G401.6 (cell line): ENCODE data around the gene ZFAND2A.
"Not testable (repeated sequence)": the region's sequence is repeated elsewhere in the genome, so short reads cannot be mapped to it uniquely, and the experiment has no call there.

ENCODE experiments used
- FAIRE-seq: peaks from 2 replicates; lab custom pipeline; 2012; peaks lifted over from hg19 to GRCh38; lab: Jason Lieb, UNC

ZFAND2A gene, protein sequence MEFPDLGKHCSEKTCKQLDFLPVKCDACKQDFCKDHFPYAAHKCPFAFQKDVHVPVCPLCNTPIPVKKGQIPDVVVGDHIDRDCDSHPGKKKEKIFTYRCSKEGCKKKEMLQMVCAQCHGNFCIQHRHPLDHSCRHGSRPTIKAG

DNA sequence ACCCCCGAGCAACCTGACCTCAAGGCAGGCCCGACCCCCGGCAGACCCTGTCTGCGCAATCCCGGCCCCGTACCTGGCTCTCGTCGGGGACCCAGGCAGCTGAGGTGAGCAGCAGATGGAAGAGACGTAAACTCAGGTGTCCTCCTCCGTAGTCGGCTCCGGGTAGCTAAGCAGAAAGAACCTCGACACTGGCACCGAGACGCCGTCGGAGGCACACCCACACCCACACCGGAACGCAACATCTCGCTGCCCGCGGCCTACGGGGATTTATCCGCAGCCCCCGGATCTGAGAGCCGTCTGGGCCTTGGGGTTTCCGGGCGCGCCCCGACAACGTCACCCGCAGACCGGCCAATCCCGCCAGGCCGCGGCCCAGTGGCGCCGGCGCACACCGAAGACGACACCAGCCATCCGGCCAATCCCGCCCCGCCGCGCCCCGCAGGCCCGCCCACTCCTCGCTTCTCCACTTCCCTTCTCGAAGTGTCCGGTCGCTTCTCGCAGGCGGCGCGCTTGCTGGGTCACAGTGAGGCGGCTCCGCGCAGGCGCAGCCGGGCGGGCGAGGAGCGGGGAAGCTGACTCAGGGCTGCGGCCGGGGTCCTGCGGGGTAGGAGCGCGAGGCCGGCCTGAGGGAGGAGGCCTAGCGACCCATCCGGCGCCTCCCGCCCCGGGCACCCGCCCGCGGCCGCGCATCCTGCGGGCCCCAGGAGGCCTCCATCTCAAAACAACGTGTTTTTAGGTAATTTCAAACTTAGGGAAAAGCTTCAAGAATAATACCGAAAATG is at the start of gene ZFAND2A:
TSS of gene ZFAND2A (minus strand) at position 306 of the 779 bp plus-strand sequence. CDS start 1,984 bp downstream, outside the sequence.
- FAIRE-seq: peak; percentile 51

DNA sequence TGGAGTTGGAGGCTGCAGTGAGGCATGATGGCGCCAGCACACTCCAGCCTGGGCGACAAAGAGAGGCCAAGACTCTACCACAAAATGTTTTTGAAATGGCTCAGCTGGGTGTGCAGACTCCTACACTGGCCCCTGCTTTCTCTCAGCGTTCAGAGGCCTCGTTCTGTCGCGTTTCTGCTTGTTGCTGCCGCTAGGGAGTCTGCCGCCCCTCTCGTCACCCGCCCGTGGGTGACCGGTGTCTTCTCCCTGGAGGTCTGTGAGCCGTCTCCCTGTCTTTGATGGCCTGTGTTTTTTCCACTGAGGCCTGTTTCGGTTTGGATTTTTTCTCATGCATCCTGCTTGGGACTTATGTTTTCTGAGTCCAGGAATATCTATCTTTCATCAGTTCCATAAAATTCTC is 49.1 kb upstream of the ZFAND2A start:
- FAIRE-seq: no peak

DNA sequence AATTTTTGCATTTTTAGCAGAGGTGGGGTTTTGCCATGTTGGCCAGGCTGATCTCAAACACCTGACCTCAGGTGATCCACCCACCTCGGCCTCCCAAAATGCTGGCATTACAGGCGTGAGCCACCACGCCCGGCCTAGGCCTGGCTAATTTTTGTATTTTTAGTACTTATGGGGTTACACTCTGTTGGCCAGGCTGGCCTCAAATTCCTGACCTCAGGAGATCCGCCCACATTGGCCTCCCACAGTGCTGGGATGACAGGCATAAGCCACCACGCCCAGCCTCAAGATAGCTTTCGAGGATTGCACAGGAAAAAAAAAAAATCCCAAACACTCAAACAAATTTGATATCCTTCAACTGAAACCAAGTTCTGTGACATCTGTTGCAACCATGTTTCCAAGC is 45.7 kb upstream of the ZFAND2A start:
- not testable (repeated sequence) for FAIRE-seq

DNA sequence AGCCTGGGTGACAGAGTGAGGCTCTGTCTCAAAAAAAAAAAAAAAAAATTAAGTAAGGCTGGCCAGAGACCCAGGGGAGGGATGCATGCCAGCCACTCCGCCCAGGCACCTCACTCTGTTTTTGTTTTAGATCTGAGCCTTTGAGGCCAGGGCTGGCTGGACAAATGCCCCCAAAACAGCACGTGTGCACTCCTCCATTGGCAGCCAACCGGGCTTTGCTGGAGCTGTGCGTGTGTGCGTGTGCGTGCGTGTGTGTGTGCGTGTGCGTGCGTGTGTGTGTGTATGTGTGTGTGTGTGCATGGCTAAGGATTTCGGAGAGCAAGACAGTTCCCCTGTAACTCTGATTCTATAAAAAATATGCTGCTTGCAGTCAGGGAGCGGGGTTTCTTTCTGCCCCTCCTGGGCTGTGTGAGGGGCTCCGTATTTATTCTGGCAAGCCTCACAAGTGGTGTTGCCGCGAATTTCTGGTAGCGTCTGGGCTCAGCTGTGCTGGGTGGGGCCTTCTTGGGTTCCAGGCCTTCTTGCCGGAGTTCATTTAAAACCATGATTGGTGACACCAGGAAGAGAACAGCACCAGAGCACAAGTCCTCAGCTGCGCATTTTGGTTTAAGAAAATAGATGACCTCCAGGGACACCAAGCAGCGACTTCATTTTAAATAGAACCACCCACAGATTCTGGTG is 44.6 kb upstream of the ZFAND2A start:
- FAIRE-seq: no peak

DNA sequence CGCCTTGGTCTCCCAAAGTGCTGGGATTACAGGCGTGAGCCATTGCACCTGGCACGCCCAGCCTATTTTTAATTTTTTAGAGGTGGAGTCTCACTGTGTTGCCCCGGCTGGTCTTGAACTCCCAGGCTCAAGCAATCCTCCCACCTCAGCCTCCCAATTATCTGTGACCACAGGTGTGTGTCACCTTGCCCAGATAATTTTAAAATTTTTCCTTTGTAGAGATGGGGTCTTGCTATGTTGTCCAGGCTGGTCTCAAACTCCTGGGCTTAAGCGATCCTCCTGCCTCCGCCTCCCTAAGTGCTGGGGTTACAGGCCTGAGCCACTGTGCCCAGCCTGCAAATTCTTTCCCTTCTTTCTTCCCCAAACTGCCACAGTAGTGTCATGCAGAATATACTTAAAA is 42.9 kb upstream of the ZFAND2A start:
- FAIRE-seq: not testable (repeated sequence)

DNA sequence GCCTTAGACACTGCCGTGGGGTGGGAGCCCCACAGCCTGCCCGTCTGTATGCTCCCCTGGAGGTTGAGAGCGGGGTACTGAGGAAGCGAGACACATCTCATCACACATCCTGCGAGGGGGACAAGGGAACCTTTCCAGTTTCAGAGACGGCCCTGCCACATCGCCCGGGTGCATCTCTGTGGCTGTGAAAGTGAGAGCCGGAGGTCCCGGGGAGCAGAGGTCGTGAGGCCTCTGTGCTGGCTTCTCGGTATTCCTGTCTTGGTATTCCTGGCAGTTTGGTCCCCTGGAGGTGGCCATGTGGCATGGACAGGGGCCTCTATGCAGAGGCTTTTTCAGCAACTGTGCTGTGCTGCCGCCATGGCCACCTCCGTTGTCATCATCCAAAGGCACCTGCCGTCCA is 41.9 kb upstream of the ZFAND2A start:
- no peak for FAIRE-seq

- FAIRE-seq: no peak
These were observed 40.0 kb upstream of the ZFAND2A start for GRCh38 chr7:1200045-1200444.

GRCh38 chr7:1197997-1198625 is 38.1 kb upstream of the ZFAND2A start:
- FAIRE-seq: peak; percentile 73

- no peak for FAIRE-seq
These were observed 37.0 kb upstream of the ZFAND2A start for GRCh38 chr7:1196950-1197349.

DNA sequence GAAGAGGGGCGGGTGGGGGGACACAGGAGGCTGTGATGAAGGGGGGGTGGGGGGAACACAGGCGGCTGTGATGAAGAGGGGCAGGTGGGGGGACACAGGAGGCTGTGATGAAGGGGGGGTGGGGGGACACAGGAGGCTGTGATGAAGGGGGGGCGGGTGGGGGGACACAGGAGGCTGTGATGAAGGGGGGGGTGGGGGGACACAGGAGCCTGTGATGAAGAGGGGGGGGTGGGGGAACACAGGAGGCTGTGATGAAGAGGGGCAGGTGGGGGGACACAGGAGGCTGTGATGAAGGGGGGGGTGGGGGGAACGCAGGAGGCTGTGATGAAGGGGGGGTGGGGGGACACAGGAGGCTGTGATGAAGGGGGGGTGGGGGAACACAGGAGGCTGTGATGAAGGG is 36.4 kb upstream of the ZFAND2A start:
- FAIRE-seq: not testable (repeated sequence)

- FAIRE-seq: peak; percentile 3
These were observed 33.8 kb upstream of the ZFAND2A start for GRCh38 chr7:1193593-1194424.

GRCh38 chr7:1192171-1192676 is 32.2 kb upstream of the ZFAND2A start:
- FAIRE-seq: no peak

DNA sequence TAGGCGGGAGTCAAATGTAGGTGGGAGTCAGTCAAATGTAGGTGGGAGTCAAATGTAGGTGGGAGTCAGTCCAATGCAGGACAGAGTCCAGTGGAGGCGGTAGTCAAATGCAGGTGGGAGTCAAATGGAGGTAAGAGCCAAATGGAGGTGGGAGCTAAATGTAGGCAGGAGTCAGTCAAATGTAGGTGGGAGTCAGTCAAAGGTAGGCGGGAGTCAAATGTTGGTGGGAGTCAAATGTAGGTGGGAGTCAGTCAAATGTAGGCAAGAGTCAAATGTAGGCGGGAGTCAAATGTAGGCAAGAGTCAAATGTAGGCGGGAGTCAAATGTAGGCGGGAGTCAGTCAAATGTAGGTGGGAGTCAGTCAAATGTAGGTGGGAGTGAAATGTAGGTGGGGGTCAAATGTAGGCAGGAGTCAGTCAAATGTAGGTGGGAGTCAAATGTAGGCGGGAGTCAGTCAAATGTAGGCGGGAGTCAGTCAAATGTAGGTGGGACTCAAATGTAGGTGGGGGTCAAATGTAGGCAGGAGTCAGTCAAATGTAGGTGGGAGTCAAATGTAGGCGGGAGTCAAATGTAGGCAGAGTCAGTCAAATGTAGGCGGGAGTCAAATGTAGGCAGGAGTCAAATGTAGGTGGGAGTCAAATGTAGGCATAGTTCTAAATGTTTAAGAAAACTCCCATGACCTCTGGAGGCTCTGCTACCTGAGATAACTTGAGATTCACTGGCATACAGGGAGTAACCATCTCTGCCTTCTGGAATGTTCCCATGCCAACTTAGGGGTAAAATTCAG is 30.2 kb upstream of the ZFAND2A start:
- FAIRE-seq: no peak

DNA sequence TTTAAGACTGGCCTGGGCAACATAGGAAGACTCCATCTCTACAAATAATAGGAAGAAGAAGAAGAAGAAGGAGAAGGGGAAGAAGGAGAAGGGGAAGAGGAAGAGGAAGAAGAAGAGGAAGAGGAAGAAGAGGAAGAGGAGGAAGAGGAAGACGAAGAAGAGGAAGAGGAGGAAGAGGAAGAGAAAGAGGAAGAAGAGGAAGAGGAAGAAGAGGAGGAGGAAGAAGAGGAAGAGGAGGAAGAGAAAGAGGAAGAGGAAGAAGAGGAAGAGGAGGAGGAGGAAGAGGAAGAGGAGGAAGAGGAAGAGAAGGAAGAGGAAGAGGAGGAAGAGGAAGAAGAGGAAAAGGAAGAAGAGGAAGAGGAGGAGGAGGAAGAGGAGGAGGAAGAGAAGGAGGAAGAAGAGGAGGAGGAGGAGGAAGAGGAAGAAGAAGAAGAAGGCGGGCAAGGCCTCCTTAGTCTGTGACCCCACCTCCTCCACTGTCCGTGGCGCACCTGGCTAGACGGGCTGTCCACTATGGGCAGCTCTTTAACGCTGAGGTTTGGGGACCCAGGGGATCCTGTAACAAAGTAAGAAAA is 28.8 kb upstream of the ZFAND2A start:
- FAIRE-seq: no peak

DNA sequence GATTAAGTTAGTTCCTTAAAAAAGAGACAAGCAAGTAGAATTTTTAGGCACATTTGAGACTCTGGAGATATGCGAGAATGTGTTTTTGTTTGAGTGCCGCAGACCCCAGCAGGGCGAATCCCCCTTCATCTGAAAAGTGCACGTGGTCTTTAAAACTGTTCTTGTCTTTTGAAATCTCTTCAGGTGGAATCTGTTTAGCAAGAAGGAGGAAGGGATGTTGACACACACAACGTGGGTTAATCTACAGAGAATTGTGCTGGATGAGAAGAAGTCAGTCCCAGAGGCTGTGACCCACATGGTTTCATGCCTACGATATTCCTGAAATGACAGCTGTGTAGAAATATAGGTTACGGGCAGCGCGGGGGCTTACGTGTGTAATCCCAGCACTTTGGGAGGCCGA is 27.1 kb upstream of the ZFAND2A start:
- FAIRE-seq: no peak

DNA sequence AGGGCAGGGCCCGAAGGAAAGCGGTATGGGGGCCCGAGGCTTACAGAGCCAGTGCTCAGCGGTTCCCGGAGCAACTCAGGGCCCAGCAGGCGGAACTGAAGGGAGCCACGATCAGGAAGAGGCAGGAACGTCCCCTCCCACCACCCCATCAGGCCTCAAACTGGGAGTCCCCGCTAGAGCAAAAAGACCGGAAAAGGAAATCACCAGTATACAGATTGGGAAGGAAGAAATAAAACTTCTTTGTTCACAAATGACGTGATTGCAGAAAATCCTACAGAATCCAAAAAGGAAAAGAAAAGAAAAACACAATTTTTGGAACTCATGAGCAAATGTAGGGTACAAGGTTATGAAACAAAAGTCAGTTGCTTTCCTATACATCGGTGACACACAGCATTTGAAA is 21.6 kb upstream of the ZFAND2A start:
- FAIRE-seq: no peak

DNA sequence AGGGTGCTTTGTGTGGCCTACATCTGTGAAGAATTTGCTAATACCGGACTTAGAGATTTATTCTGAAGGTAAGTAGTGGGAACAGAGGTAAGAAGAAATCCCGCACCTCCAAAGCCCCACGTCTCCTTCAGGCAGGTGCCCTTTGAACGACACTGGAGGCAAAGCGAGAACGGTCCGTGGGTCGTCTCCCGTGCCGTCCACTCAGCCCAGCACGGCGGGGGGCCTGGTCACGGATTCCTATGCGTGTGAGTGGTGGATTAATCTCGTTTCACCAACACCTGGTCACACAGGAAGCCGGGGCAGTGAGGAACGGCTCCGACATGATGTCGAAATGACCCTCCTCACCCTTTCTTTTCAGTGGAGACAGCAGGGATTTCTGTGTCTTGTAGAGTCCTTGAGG is 21.0 kb upstream of the ZFAND2A start:
- no peak for FAIRE-seq

DNA sequence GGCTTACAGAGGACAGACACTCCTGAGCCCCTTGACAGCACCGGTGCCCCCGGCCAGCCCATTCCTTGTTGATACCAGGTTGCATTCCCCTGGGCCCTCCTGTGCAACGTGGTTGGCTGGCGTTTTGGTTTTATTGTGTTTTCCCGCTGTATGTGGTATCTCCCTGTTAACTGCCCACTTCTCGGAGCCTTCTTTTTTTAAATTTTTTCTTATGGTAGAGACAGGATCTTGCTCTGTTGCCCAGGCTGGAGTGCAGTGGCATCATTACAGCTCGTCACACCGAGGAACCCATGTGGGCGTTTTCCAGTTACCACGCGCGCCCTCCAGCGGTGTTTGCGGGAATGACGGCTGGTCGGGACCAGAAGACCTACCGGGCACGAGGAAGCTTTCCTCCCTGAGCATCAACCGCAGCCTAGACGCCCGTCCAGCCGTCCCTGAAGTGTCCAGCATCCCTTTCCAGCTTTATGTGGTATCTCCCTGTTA is 16.9 kb upstream of the ZFAND2A start:
- FAIRE-seq: no peak

DNA sequence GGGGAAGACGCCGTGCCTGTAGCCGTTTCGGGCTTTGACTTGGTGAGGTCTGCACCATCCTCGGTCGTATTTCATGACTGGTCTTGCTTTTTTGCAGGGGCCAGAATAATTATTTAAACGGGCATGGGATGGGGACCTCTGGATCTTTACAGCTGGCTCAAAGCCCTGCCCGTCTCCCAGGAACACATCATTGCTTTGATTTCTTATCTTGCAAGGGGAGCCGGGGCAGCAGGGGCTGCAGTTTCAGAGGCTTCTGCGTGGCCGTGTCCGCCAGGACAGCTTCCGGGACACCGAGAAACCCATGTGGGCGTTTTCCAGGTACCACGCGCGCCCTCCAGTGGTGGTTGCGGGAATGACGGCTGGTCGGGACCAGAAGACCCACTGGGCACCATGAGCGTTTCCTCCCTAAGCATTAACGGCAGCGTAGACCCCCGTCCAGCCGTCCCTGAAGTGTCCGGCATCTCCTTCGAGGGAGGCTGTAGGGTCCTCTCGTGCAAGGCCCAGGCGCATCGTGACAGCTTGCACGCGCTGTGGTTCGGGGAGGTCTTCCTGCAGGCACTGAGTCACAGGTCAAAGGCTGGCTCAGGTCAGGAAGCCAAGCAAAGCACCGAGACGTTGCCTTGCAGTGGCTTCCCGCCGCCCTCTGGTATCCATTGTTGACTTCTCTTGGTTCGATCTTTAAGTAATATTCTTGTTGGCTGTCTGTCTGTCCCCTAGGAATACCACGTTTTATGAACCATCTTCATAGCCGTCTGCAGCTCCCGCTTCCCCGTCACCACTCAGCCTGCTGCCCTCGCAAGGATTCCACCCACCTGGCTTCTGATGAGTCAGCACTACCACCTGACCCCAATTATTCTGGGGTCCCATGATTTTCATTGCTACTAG is 16.2 kb upstream of the ZFAND2A start:
- FAIRE-seq: peak; percentile 57

GRCh38 chr7:1175597-1175966 is 15.6 kb upstream of the ZFAND2A start:
- FAIRE-seq: no peak
